KBM-7 (cell line): ENCODE results near the gene CBLC.
A peak's percentile ranks its signal among the peaks of the same experiment; 100 is the strongest.
"Not testable (repeated sequence)": the region's sequence is repeated elsewhere in the genome, so short reads cannot be mapped to it uniquely, and the experiment has no call there.

Experiments used
- DNase-seq: peaks from one replicate; pipeline ENCODE4 v3.0.0-alpha.2; 2015
- in situ Hi-C: fragments of 300-500 bp; cut with MboI; formaldehyde crosslinking; loops from 2 replicates; pipeline ENCODE4 v1.14.3; 2020; ENCODE audit warnings: low sequenced_read_pairs, low pct_unique_long_range_greater_than_20kb, mixed read lengths

Gene CBLC

DNA sequence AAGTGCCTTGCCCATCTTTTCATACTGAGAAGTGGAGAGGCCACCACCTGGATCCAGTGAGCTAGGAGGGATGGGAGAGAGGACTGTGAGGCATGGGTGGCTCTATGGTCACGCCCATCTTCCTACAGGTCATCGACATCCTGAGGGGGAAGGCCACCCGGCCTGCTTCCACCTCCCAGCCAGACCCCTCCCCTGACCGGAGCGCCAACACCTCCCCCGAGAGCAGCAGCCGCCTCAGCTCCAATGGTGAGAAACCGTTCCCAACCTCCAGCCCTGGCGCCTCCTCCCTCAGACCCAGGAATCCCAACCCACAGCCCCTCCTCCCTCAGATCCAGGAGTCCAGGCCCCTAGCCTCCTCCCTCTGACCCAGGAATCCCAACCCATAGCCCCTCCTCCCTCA lies 19.1 kb upstream of the CBLC start:
- in situ Hi-C loops = no loop called here
- no peak for DNase-seq

DNA sequence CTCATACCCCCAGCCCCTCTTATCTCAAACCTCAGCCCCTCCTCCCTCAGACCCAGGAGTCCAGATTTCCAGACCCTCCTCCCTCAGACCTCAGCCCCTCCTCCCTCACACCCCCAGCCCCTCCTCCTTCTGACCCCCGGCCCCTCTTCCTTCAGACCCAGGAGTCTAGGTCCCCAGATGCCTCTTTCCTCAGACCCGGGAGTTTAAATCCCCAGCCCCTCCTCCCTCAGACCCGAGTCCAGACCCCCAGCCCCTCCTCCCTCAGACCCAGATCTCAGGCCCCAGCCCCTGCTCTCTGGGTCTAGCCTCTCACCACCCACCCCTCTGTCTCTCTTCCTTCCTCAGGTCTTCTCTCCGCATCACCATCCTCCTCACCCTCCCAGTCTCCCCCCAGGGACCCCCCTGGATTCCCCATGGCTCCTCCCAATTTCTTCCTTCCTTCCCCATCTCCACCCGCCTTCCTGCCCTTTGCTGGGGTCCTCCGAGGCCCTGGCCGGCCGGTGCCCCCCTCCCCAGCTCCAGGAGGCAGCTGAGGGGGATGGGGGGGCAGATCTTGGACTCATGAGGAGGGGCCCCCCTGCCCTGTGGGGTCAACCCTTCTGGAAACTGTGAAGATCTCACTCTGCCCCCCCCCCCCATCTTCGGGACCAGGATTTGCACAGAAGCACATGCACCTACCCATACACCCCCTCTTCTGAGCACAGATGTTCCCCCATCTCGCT lies 18.4 kb upstream of the CBLC start:
- in situ Hi-C loops = no loop called here
- DNase-seq = no peak

DNA sequence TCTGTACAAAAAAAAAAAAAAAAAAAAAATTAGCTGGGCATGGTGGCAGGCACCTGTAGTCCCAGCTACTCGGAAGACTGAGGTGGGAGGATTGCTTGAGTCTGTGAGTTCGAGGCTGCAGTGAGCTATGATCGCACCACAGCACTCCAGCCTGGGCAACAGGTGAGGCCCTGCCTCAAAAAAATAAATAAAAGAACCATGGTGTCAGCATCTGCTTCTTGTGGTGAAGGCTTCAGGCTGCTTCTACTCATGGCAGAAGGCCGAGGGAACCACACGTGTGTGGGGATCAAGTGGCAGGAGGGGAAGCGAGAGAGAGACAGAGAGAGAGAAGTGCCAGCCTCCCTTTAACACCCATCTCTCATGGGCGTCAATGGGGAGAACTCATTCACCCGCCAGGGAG lies 15.7 kb upstream of the CBLC start:
- in situ Hi-C loops = no loop called here
- DNase-seq = no peak

DNA sequence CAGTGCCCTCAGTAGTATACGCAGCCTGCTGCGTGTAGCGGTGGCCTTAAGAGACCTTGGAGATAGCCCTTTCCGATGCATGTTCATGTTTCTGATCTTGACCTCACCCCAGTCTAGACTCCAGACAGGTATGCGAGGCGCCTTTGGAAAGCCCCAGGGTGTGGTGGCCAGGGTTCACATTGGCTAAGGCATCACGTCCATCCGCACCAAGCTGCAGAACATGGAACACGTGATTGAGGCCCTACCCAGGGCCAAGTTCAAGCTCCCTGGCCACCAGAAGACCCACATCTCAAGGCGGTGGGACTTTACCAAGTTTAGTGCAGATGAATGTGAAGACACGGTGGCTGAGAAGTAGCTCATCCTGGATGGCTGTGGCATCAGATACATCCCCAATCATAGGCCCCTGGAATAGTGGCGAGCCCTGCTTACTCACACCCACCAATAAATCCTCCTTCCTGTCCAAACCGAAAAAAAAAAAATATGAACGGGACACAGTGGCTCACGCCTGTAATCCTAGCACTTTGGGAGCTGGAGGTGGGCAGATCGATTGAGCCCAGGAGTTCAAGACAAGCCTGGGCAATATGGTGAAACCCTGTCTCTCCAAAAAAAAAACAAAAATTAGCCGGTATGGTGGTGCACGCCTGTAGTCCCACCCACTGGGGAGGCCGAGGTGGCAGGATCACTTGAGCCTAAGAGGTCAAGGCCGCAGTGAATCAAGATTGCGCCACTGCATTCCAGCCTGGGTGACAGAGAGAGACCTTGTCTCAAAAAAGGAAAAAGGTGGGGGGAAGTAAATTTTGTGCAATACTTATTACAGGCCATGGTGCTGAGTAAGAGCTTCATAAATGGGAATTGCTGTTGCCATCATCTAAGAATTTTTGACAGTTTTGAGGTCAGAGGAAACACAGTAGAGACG lies 12.4 kb upstream of the CBLC start:
- DNase-seq = peak; percentile 47

DNA sequence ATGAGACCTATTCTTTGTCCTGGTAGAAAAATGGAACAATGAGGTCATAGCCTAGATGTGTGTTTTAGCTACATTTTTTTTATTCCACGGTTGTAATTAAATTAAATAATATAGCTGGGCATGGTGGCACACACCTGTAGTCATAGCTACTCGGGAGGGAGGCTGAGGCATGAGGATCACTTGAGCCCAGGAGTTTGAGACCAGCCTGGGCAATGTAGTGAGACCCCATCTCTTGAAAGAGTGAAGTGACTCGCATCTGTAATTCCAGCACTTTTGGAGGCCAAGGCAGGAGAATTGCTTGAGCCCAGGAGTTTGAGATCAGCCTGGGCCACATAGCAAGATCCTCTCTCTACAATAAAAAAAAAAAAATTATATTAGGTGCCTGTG lies 11.7 kb upstream of the CBLC start:
- in situ Hi-C loops = no loop called here
- no peak for DNase-seq

More for the DNA sequence above, 12.4 kb upstream of the CBLC start:
- in situ Hi-C loops = no loop called here

DNA sequence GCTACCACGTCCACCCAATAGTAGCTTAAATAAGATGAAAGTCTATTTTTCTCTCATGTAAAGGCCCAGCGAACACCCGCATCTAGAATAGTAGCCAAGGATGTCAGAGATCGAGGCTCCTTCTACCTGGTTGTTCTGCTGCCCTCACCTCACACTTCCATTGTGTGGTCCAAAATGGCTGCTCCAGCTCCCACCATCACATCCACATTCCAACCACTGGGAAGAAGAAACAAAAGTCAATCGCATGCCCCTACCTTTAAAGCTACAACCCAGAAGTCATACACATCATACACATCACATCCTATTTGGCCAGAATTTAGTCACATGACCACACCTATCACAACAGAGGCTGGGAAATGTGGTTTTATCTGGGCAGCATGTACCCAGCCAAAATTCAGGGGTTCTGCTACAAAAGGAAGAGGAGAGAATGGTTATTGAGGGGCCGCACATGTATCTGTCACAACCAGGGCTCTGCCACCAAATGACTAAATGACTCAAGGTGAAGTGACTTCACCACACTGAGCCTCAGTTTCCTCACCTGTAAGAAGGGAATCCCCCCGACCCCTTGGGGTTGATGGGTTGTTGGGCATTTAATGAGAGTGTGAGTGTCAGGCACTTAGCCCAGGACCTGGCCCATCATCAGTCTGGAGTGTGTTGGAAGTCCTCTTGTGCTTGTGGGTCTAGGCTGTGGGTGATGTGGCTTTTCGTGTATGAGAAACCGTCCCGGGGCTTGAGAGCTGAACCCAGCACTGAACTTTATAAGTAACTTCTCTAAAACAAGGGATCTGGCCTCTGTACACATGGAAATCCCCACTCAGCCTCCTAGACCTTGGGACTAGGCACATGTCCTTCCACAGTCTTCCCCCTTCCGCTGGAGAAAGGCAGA lies 10.2 kb upstream of the CBLC start:
- DNase-seq = no peak
- in situ Hi-C loops = no loop called here

DNA sequence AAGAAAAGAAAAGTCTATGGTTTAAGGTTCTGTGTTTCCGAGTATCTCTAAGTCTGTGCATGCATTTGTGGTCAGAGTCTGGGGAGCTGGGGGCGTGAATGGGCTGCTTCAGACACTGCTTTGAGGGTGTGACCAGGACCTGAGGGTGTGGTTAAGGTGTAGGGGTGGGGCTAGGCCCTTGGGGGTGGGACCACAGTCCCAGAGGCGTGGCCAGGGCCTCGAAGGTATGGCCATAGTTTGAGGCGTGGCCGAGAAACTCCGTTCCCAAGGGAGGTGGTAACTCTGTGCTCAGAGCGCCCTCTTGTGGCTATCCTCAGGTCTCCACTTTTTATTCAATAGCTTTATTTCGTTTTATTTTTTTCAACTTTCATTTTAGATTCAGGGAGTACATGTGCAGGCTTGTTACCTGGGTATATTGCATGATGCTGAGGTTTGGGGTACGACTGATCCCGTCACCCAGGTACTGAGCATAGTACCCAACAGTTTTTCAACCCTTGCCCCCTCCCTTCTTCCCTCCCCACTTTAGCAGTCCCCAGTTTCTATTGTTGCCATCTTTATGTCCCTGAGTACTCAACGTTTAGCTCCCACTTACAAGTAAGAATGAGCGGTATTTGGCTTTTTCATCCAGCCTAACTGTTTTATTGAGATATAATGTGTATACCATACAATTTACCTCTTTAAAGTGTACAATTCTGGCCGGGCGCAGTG lies 7.0 kb upstream of the CBLC start:
- in situ Hi-C loops = no loop called here
- DNase-seq = peak; percentile 96

DNA sequence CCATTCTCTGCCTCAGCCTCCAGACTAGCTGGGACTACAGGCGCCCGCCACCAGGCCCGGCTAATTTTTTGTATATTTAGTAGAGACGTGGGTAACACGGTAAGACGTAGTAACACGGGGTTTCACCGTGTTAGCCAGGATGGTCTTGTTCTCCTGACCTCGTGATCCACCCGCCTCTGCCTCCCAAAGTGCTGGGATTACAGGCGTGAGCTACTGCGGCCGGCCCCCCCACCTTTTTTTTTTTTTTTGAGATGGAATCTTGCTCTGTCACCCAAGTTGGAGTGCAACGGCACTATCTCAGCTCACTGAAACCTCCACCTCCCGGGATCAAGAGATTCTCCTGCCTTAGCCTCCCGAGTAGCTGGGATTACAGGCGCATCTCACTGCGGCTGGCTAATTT lies 5.5 kb upstream of the CBLC start:
- in situ Hi-C loops, DNase-seq: not testable (repeated sequence)

DNA sequence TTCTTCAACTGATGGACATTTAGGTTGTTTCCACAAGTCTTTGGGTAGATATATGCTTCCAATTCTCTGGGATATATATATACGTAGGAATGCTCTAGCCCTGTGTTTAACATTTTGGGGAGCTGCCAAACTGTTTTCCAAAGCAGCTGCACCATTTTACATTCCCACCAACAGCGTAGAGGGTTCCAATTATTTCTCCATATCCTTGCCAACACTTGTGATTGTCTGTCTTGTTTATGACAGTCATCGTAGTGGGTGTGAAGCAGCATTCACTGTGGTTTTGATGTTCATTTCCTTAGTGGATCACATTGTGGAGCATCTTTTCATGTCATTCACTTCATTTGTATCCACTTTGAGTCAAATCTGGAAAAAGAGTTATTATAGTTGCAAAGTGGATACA lies 4.7 kb upstream of the CBLC start:
- DNase-seq = no peak

DNA sequence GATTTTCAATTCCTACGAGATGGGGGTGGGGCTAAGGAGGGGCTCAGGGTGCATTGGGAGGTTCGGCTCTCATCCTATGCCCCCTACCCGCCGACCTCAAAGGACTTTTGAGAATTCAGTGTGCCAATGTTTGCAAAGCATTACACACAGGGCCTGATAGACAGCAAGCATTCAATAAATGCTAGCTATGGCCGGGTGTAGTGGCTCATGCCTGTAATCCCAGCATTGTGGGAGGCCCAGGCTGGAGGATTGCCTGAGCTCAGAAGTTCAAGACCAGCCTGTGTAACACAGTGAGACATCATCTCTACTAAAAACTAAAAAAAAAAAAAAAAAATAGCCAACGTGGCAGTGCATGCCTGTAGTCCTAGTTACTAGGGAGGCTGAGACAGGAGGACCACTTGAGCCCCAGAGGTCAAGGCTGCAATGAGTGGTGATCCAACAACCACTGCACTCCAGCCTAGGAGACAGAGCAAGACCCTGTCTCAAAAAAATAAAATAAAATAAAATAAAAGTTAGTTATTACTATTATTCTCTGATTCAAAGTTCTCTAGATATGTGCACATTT lies 1.9 kb upstream of the CBLC start:
- no peak for DNase-seq
- in situ Hi-C loops = no loop called here

More for the DNA sequence above, 4.7 kb upstream of the CBLC start:
- in situ Hi-C loops = no loop called here

DNA sequence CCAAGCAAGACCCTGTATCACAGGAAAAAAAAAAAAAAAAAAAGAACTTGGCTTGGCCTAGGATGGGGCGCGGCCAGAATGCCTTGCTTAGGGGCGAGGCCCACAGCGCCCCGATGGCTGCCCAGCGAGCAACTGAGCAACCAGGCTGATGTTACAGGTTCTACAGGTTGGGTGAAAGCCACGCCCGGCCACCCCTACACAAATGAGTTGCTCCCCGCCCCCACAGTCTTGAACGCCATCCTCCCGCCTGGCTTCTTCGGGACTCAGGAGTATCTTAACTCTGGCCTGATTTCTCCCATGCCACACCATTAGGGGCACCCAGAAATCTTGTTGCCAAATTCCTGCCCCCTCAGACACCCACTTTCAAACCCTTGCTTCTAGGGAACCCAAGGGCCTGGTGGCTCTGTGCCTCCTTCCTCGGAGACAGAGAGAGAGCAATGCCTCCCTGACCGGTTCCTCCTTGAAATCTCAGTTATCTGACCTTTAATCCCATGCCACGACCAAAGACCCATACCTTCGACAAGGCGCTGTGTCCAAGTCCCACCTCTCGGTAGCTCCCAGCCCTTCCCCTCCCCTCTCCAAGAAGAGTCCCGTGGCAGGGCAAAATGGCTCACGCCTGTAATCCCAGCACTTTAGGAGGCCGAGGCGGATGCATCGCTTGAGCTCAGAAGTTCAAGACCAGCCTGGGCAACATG lies 1.1 kb upstream of the CBLC start:
- no peak for DNase-seq
- in situ Hi-C loops = no loop called here

DNA sequence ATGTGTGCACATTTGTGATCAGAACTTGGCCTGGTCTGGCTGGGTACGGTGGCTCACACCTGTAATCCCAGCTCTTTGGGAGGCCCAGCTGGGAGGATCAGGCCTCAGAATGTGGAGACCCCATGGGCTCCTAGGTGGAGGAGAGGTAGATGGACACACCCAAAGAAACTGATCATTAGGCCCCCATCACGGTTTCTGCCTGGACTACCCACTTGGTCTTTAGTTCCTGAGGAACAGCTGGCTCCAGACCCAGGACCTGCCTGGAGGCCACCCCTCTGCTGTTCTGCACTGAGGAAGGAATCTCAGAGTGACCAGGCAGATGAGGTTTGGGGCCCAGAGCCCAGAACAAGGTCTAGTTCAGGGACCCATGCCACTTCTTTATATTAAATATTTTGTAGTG lies 1.5 kb downstream of the CBLC start:
- in situ Hi-C loops = no loop called here
- DNase-seq = no peak

DNA sequence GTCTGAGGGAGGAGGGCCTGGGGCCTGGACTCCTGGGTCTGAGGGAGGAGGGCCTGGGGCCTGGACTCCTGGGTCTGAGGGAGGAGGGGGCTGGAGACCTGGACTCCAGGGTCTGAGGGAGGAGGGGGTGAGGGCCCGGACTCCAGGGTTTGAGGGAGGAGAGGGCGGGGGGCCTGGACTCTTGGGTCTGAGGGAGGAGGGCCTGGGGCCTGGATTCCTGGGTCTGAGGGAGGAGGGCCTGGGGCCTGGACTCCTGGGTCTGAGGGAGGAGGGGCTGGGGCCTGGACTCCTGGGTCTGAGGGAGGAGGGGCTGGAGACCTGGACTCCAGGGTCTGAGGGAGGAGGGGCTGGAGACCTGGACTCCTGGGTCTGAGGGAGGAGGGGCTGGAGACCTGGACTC lies 4.0 kb downstream of the CBLC start:
- in situ Hi-C loops, DNase-seq: not testable (repeated sequence)

DNA sequence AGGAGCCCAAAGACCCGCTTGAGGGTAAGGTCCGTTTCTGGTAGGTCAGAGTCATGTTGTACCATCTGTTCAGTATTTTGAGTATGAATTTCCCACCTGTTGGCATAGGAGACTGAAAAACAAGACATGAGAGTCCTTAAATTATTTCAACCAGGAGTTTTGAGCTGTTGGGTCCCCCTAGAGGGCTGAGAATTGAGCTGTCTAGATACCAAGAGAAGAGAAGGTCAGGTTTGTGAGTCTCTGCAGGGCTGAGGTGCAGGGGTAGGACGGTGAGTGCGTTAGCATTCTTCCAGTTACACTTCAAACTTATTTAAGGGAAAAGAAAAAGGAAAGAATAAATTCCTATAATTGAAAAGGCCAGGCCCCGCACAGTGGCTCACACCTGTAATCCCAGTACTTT lies 5.0 kb downstream of the CBLC start:
- DNase-seq = no peak
- in situ Hi-C loops = no loop called here

DNA sequence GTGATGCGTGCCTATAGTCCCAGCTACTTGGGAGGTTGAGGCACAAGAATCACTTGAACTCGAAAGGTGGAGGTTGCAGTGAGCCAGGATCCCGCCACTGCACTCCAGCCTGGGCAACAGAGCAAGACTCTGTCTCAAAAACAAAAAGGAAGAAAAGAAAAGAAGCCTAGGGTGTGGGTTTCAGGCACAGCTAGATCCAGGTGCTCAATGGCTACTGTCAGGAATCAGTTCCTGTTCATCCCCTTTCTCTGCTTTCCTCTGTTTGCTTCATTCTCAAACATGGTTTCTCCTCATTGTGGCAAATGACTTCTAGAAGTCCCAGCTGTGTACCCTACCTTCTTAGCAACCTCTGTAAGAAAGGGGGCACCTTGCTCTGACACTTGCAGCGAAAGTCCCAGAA lies 5.9 kb downstream of the CBLC start:
- no peak for DNase-seq
- in situ Hi-C loops = no loop called here

DNA sequence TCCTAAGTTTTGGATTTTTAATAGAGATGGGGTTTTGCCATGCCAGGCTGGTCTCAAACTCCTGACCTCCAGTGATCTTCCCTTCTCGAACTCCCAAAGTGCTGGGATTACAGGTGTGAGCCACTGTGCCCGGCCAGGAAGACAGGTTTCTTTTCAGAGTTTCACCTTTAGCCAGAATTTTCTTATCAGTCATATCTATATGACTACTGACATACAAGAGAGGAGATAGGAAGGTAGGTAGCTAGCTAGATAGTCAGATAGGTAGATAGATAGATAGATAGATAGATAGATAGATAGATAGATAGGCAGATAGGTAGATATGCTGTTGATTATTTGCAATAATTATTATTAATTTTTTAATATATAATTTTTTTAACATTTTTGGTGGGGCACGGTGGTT lies 7.6 kb downstream of the CBLC start:
- in situ Hi-C loops = no loop called here
- DNase-seq = no peak

DNA sequence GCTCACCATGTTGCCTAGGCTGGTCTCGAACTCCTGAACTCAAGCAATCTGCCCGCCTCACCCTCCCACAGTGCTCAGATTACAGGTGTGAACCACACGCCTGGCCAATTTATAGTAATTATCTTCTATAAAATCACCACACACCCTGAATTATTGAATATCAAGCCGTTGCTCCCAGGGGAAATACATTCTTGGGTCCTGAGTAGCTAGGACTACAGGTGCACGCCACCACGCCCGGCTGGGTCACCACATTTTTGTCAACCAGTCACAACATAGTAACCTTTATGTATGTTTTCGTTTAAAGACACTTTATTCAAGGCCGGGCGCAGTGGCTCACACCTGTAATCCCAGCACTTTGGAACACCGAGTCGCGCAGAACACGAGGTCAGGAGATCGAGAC lies 8.3 kb downstream of the CBLC start:
- in situ Hi-C loops = no loop called here
- no peak for DNase-seq

DNA sequence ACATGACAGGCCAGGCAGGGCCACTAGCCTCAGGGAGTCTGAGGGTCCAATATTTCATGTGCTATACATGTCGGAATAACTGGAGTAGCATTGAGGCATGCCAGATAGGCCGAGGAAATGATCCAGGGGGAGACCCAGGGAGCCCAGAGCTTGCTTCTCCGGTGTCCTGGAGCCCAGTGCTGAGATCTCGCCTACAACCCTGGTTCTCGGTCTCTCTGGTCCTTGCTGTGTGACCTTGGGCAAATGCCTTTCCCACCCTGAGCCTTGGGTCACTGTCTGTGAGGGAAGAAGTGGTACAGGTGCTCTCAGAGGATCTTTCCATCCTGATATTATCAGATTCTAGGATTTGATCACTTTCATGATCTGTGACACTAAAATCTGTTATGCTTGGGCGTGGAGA lies 11.3 kb downstream of the CBLC start:
- in situ Hi-C loops = no loop called here
- no peak for DNase-seq
